K562 (cell line): Measurements from ENCODE around the gene USP11. TPM values are rescaled to one million over a fixed set of nuclear protein-coding genes. Genes with fewer than 3 reads are reported as not detected.

Source experiments
- IFI16 ChIP-seq: fragments of 250-450 bp; sonication (Bioruptor Pico); IDR thresholded peaks from 2 replicates; pipeline ENCODE4 v2.1.2; 2022; ENCODE audit warnings: mild to moderate bottlenecking, inconsistent platforms
- MAX ChIP-seq: sonication (generic); formaldehyde crosslinking; IDR thresholded peaks from 2 replicates; pipeline ENCODE4 v1.9.0; 2022; ENCODE audit warnings: mild to moderate bottlenecking, missing genetic modification reagents
- MBD2 ChIP-seq: sonication (generic); IDR thresholded peaks from 2 replicates; pipeline ENCODE4 v1.6.1; 2016; ENCODE audit warnings: low read depth, borderline replicate concordance
- NCOA6 ChIP-seq: fragments of 450-650 bp; IDR thresholded peaks from 2 replicates; pipeline ENCODE4 v1.6.1; 2017; ENCODE audit warnings: mild to moderate bottlenecking
- PHTF2 ChIP-seq: fragments of 250-450 bp; sonication (Bioruptor Pico); IDR thresholded peaks from 2 replicates; pipeline ENCODE4 v1.5.0; 2021; ENCODE audit warnings: mild to moderate bottlenecking
- STAT5A ChIP-seq: IDR thresholded peaks from 2 replicates; pipeline ENCODE4 v1.6.1; 2012; ENCODE audit warnings: low read length, inconsistent platforms, borderline replicate concordance
- TCF7L2 ChIP-seq: fragments of 150-350 bp; IDR thresholded peaks from 2 replicates; pipeline ENCODE4 v1.6.1; 2016; ENCODE audit warnings: low read depth, mild to moderate bottlenecking, low read length, moderate library complexity
- TRIM24 ChIP-seq, 2 experiments: fragments of 450-650 bp; IDR thresholded peaks; 2 replicates each; pipeline ENCODE4 v1.6.1; 2016
- TSHZ1 ChIP-seq: fragments of 250-450 bp; sonication (Bioruptor Pico); IDR thresholded peaks from 2 replicates; pipeline ENCODE4 v1.4.0; 2020; ENCODE audit warnings: mild to moderate bottlenecking, moderate library complexity
- ZBTB1 ChIP-seq: sonication (generic); formaldehyde crosslinking; IDR thresholded peaks from 2 replicates; pipeline ENCODE4 v1.8.1; 2023; ENCODE audit warnings: missing genetic modification reagents, low read depth, mild to moderate bottlenecking, borderline replicate concordance
- ZBTB17 ChIP-seq: fragments of 450-650 bp; formaldehyde crosslinking; IDR thresholded peaks from 2 replicates; pipeline ENCODE4 v1.4.0; 2020; ENCODE audit warnings: mild to moderate bottlenecking
- ZBTB7A ChIP-seq: IDR thresholded peaks from 2 replicates; pipeline ENCODE4 v1.6.1; 2011; ENCODE audit warnings: low read depth, mild to moderate bottlenecking, low read length, moderate library complexity, borderline replicate concordance; ENCODE audit not compliant: control insufficient read depth
- ZFP30 ChIP-seq: fragments of 250-450 bp; sonication (Bioruptor Pico); IDR thresholded peaks from 2 replicates; pipeline ENCODE4 v1.8.0; 2022; ENCODE audit warnings: moderate library complexity, mild to moderate bottlenecking, inconsistent platforms, borderline replicate concordance
- ZNF584 ChIP-seq: fragments of 200-800 bp; sonication (Bioruptor generic); IDR thresholded peaks from 2 replicates; pipeline ENCODE4 v1.6.1; 2016; ENCODE audit warnings: low read depth, mild to moderate bottlenecking, missing genetic modification characterization, missing compliant biosample characterization
- ZNF696 ChIP-seq: fragments of 250-450 bp; sonication (Bioruptor Pico); conservative IDR thresholded peaks from 2 replicates; pipeline ENCODE4 v1.4.0; 2020; ENCODE audit warnings: mild to moderate bottlenecking, moderate library complexity
- ZNF75A ChIP-seq: fragments of 450-650 bp; formaldehyde crosslinking; IDR thresholded peaks from 2 replicates; pipeline ENCODE4 v1.4.0; 2020; ENCODE audit warnings: mild to moderate bottlenecking
- ZNF77 ChIP-seq: fragments of 250-450 bp; sonication (Bioruptor Pico); IDR thresholded peaks from 2 replicates; pipeline ENCODE4 v1.5.0; 2020
- ZNF785 ChIP-seq: fragments of 250-450 bp; sonication (Bioruptor Pico); IDR thresholded peaks from 2 replicates; pipeline ENCODE4 v1.4.0; 2020; ENCODE audit warnings: mild to moderate bottlenecking
- polyA plus RNA-seq, 8 experiments: library from polyadenylated mRNA; depleted of rRNA in 4 of 8; stranded (reverse) in 5 of 8; unstranded in 3 of 8; fragments of >200 nt; fragmentation: Nextera tagmentation in 2 of 8; fragmentation: Illumina TruSeq in 1 of 8; extraction: Ambion mirVana in 2 of 8; extraction: Trizol in 1 of 8; gene quantifications; 2 replicates each; pipeline versions ENCODE4 v1.2.1 to v1.2.3, GENCODE V29; 2011 to 2014; ENCODE audit warnings: inconsistent platforms in 1 of 8, missing spikeins in 1 of 8
- total RNA-seq, 7 experiments: library from RNA; depleted of rRNA in 6 of 7; stranded (reverse); fragments of >200 nt in 6 of 7; fragmentation: Illumina TruSeq in 2 of 7; extraction: Trizol in 2 of 7; gene quantifications; 2 replicates each; pipeline versions ENCODE4 v1.2.1 to v1.2.3, GENCODE V29; 2011 to 2021; ENCODE audit warnings: low replicate concordance in 1 of 7
- TF ChIP-seq, protein P1 (sequence below): fragments of 450-650 bp; IDR thresholded peaks from 2 replicates; pipeline ENCODE4 v1.6.1; 2017; ENCODE audit warnings: antibody characterized with exemption, mild to moderate bottlenecking

Gene USP11
- total and polyA plus RNA-seq, 9 of the 15 experiments (the other 6 are each of a cell fraction or from before 2014, with no cell fraction given), result 2.5 to 29.0 (median 11.7) TPM

- TF ChIP-seq MBD2 (peak; percentile 34; the same call in 1 of the 2 replicates), ZNF77 (CRISPR knock-in tag) (no peak), ZNF584 (CRISPR knock-in tag) (no peak), STAT5A (no peak), ZBTB17 (no peak), MAX (CRISPR knock-in tag) (no peak), PHTF2 (CRISPR knock-in tag) (no peak), TRIM24 (IDR thresholded peaks at IDR 0.05) (no peak), ZFP30 (CRISPR knock-in tag) (no peak), ZNF785 (CRISPR knock-in tag) (no peak), ZBTB1 (CRISPR knock-in tag) (no peak), NCOA6 (no peak), TCF7L2 (no peak), ZBTB7A (no peak; the same call in 1 of the 2 replicates), ZNF696 (CRISPR knock-in tag) (no peak), ZNF75A (CRISPR knock-in tag) (no peak), TSHZ1 (no peak), IFI16 (CRISPR knock-in tag) (no peak)
- TF ChIP-seq, protein P1, sequence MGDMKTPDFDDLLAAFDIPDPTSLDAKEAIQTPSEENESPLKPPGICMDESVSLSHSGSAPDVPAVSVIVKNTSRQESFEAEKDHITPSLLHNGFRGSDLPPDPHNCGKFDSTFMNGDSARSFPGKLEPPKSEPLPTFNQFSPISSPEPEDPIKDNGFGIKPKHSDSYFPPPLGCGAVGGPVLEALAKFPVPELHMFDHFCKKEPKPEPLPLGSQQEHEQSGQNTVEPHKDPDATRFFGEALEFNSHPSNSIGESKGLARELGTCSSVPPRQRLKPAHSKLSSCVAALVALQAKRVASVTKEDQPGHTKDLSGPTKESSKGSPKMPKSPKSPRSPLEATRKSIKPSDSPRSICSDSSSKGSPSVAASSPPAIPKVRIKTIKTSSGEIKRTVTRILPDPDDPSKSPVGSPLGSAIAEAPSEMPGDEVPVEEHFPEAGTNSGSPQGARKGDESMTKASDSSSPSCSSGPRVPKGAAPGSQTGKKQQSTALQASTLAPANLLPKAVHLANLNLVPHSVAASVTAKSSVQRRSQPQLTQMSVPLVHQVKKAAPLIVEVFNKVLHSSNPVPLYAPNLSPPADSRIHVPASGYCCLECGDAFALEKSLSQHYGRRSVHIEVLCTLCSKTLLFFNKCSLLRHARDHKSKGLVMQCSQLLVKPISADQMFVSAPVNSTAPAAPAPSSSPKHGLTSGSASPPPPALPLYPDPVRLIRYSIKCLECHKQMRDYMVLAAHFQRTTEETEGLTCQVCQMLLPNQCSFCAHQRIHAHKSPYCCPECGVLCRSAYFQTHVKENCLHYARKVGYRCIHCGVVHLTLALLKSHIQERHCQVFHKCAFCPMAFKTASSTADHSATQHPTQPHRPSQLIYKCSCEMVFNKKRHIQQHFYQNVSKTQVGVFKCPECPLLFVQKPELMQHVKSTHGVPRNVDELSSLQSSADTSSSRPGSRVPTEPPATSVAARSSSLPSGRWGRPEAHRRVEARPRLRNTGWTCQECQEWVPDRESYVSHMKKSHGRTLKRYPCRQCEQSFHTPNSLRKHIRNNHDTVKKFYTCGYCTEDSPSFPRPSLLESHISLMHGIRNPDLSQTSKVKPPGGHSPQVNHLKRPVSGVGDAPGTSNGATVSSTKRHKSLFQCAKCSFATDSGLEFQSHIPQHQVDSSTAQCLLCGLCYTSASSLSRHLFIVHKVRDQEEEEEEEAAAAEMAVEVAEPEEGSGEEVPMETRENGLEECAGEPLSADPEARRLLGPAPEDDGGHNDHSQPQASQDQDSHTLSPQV, result no peak
Observed at GRCh38 chrX:47193475-47194193, 39.2 kb upstream of the USP11 start, which contains the start of gene UBA1 (continued).
